ENCODE measurements around the gene ARMH1.

The ARMH1 gene

GRCh38 chr1:44652445-44653106, 21.9 kb upstream of the ARMH1 start:
- DNase-seq (ENCODE audit: extremely low spot score), result peak; percentile 86
- ChIA-PET POLR2A (interaction anchor here (0.8 to 3.8 kb wide), 11 partner anchors 10 to 297 kb away, joined by 3 to 34 read pairs (median 5); partner anchors contain the start of genes ARMH1 and TMEM53), CTCF (interaction anchor here (0.5 to 2.9 kb wide), 34 partner anchors 10 to 659 kb away, joined by 3 to 26 read pairs (median 3); partner anchors contain the start of genes ARMH1 and TMEM53)
- TF ChIP-seq ZNF384 (IDR thresholded peaks at IDR 0.05), result no peak
- no peak for TF ChIP-seq CTBP1 (IDR thresholded peaks at IDR 0.05; ENCODE audit: borderline replicate concordance)
- TF ChIP-seq NFRKB (IDR thresholded peaks at IDR 0.05), result no peak
- no peak for TF ChIP-seq FOXK2 (IDR thresholded peaks at IDR 0.05)
- no peak for TF ChIP-seq LEF1 (IDR thresholded peaks at IDR 0.05; ENCODE audit: borderline replicate concordance)
- TF ChIP-seq ARNT (IDR thresholded peaks at IDR 0.05), result no peak
- TF ChIP-seq FOXM1 (IDR thresholded peaks at IDR 0.05; ENCODE audit: borderline replicate concordance), result no peak

- TF ChIP-seq FOXM1 (IDR thresholded peaks at IDR 0.05; ENCODE audit: borderline replicate concordance) (no peak), SP1 (IDR thresholded peaks at IDR 0.05) (no peak), TARDBP (IDR thresholded peaks at IDR 0.05) (no peak), CTBP1 (IDR thresholded peaks at IDR 0.05; ENCODE audit: borderline replicate concordance) (no peak), HDGF (IDR thresholded peaks at IDR 0.05; ENCODE audit: borderline replicate concordance) (no peak)
- DNase-seq (ENCODE audit: extremely low spot score), result no peak
- ChIA-PET POLR2A (interaction anchor here (0.8 to 3.8 kb wide), 9 partner anchors 11 to 69 kb away, joined by 3 to 34 read pairs (median 8); partner anchors contain the start of genes ARMH1 and TMEM53), CTCF (interaction anchor here (0.6 to 2.9 kb wide), 28 partner anchors 11 to 550 kb away, joined by 3 to 26 read pairs (median 3); partner anchors contain the start of genes ARMH1 and TMEM53)
Observed at GRCh38 chr1:44653107-44653964, 21.2 kb upstream of the ARMH1 start.

GRCh38 chr1:44654621-44655187, 19.8 kb upstream of the ARMH1 start:
- ChIA-PET POLR2A (interaction anchor here (1.7 kb wide), 1 partner anchor 67 kb away, joined by 5 read pairs; no protein-coding TSS in a partner anchor), CTCF (interaction anchor here (1.2 kb wide), 1 partner anchor 51 kb away, joined by 4 read pairs; no protein-coding TSS in a partner anchor)
- no peak for DNase-seq (ENCODE audit: extremely low spot score)
- TF ChIP-seq SP1 (IDR thresholded peaks at IDR 0.05), result no peak
- TF ChIP-seq ZNF384 (IDR thresholded peaks at IDR 0.05), result no peak
- TF ChIP-seq L3MBTL2 (conservative IDR thresholded peaks at IDR 0.05), result no peak
- no peak for TF ChIP-seq BHLHE40 (IDR thresholded peaks at IDR 0.05; ENCODE audit: borderline replicate concordance)
- no peak for TF ChIP-seq NFRKB (IDR thresholded peaks at IDR 0.05)
- TF ChIP-seq ARNT (IDR thresholded peaks at IDR 0.05), result no peak
- TF ChIP-seq ELF4 (IDR thresholded peaks at IDR 0.05), result no peak
- no peak for TF ChIP-seq SUZ12 (IDR thresholded peaks at IDR 0.05)
- TF ChIP-seq FOXK2 (IDR thresholded peaks at IDR 0.05), result no peak
- TF ChIP-seq FOXM1 (IDR thresholded peaks at IDR 0.05; ENCODE audit: borderline replicate concordance), result no peak
- TF ChIP-seq LEF1 (IDR thresholded peaks at IDR 0.05; ENCODE audit: borderline replicate concordance), result no peak

GRCh38 chr1:44655609-44656008, 18.9 kb upstream of the ARMH1 start:
- TF ChIP-seq SP1 (IDR thresholded peaks at IDR 0.05), result no peak
- no peak for TF ChIP-seq FOXA1 (IDR thresholded peaks at IDR 0.05)
- no peak for TF ChIP-seq L3MBTL2 (conservative IDR thresholded peaks at IDR 0.05)
- TF ChIP-seq SUZ12 (IDR thresholded peaks at IDR 0.05), result no peak
- no peak for TF ChIP-seq CTBP1 (IDR thresholded peaks at IDR 0.05; ENCODE audit: borderline replicate concordance)
- TF ChIP-seq ZNF384 (IDR thresholded peaks at IDR 0.05), result no peak
- TF ChIP-seq NFRKB (IDR thresholded peaks at IDR 0.05), result no peak
- TF ChIP-seq LEF1 (IDR thresholded peaks at IDR 0.05; ENCODE audit: borderline replicate concordance), result no peak
- no peak for TF ChIP-seq ARNT (IDR thresholded peaks at IDR 0.05)
- no peak for TF ChIP-seq FOXM1 (IDR thresholded peaks at IDR 0.05; ENCODE audit: borderline replicate concordance)
- no peak for TF ChIP-seq BHLHE40 (IDR thresholded peaks at IDR 0.05; ENCODE audit: borderline replicate concordance)
- no peak for TF ChIP-seq FOXK2 (IDR thresholded peaks at IDR 0.05)
- no peak for TF ChIP-seq TARDBP (IDR thresholded peaks at IDR 0.05)
- no peak for TF ChIP-seq PKNOX1 (IDR thresholded peaks at IDR 0.05)
- TF ChIP-seq ELF4 (IDR thresholded peaks at IDR 0.05), result no peak
- no peak for TF ChIP-seq HDGF (IDR thresholded peaks at IDR 0.05; ENCODE audit: borderline replicate concordance)
- CTCF ChIA-PET, result interaction anchor here (1.0 to 1.2 kb wide), 2 partner anchors 52 to 95 kb away, joined by 3 to 4 read pairs; no protein-coding TSS in a partner anchor
- peak; percentile 62 for DNase-seq (ENCODE audit: extremely low spot score)
- POLR2A ChIA-PET, result interaction anchor here (0.6 to 1.7 kb wide), 2 partner anchors 24 to 66 kb away, joined by 3 to 5 read pairs; no protein-coding TSS in a partner anchor

- TF ChIP-seq L3MBTL2 (conservative IDR thresholded peaks at IDR 0.05) (no peak), NFRKB (IDR thresholded peaks at IDR 0.05) (no peak), TARDBP (IDR thresholded peaks at IDR 0.05) (no peak), FOXA1 (IDR thresholded peaks at IDR 0.05) (no peak), SP1 (IDR thresholded peaks at IDR 0.05) (no peak), ELF4 (IDR thresholded peaks at IDR 0.05) (no peak), BHLHE40 (IDR thresholded peaks at IDR 0.05; ENCODE audit: borderline replicate concordance) (no peak), CTBP1 (IDR thresholded peaks at IDR 0.05; ENCODE audit: borderline replicate concordance) (no peak), PKNOX1 (IDR thresholded peaks at IDR 0.05) (no peak), FOXM1 (IDR thresholded peaks at IDR 0.05; ENCODE audit: borderline replicate concordance) (no peak), HDGF (IDR thresholded peaks at IDR 0.05; ENCODE audit: borderline replicate concordance) (no peak), LEF1 (IDR thresholded peaks at IDR 0.05; ENCODE audit: borderline replicate concordance) (no peak), FOXK2 (IDR thresholded peaks at IDR 0.05) (no peak), ARNT (IDR thresholded peaks at IDR 0.05) (no peak), SUZ12 (IDR thresholded peaks at IDR 0.05) (no peak), ZNF384 (IDR thresholded peaks at IDR 0.05) (no peak)
- ChIA-PET CTCF (interaction anchor here (0.8 kb wide), 1 partner anchor 13 kb away, joined by 3 read pairs; no protein-coding TSS in a partner anchor), POLR2A (interaction anchor here (1.0 kb wide), 1 partner anchor 62 kb away, joined by 3 read pairs; no protein-coding TSS in a partner anchor)
- no peak for DNase-seq (ENCODE audit: extremely low spot score)
Observed at GRCh38 chr1:44659566-44659965, 14.9 kb upstream of the ARMH1 start.

Data from HEK293T (cell line).